Upper lobe of left lung (tissue), 4 donors: Measurements from ENCODE around the gene GPR137B.

Source experiments
- POLR2AphosphoS5 ChIP-seq, 2 donors: sonication (generic); formaldehyde crosslinking; IDR thresholded peaks; one replicate each; pipeline ENCODE4 v1.5.1; 2017; ENCODE audit warnings: antibody characterized with exemption in 2 of 2
- TF ChIP-seq, protein P1 (sequence below), 6 experiments: fragments of 450-650 bp in 4 of 6; fragments of 200-600 bp in 2 of 6; sonication (generic) in 2 of 6; IDR thresholded peaks; one replicate each; pipeline ENCODE4 v1.5.1; 2016 to 2019; ENCODE audit warnings: antibody characterized with exemption in 6 of 6

GRCh38 chr1:236119943-236120484 lies 22.3 kb upstream of the GPR137B start:
- TF ChIP-seq, protein P1, sequence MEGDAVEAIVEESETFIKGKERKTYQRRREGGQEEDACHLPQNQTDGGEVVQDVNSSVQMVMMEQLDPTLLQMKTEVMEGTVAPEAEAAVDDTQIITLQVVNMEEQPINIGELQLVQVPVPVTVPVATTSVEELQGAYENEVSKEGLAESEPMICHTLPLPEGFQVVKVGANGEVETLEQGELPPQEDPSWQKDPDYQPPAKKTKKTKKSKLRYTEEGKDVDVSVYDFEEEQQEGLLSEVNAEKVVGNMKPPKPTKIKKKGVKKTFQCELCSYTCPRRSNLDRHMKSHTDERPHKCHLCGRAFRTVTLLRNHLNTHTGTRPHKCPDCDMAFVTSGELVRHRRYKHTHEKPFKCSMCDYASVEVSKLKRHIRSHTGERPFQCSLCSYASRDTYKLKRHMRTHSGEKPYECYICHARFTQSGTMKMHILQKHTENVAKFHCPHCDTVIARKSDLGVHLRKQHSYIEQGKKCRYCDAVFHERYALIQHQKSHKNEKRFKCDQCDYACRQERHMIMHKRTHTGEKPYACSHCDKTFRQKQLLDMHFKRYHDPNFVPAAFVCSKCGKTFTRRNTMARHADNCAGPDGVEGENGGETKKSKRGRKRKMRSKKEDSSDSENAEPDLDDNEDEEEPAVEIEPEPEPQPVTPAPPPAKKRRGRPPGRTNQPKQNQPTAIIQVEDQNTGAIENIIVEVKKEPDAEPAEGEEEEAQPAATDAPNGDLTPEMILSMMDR (IDR thresholded peaks at IDR 0.05), result no peak
- no peak for TF ChIP-seq POLR2AphosphoS5 (IDR thresholded peaks at IDR 0.05)
